NCI-H82 (cell line): ENCODE data around the gene NOTCH4.
"Not testable (repeated sequence)": the region's sequence is repeated elsewhere in the genome, so short reads cannot be mapped to it uniquely, and the experiment has no call there.

Experiments used
- DNase-seq: peaks from one replicate; lab custom pipeline; 2025; lab: John Stamatoyannopoulos, UW

NOTCH4 gene

DNA sequence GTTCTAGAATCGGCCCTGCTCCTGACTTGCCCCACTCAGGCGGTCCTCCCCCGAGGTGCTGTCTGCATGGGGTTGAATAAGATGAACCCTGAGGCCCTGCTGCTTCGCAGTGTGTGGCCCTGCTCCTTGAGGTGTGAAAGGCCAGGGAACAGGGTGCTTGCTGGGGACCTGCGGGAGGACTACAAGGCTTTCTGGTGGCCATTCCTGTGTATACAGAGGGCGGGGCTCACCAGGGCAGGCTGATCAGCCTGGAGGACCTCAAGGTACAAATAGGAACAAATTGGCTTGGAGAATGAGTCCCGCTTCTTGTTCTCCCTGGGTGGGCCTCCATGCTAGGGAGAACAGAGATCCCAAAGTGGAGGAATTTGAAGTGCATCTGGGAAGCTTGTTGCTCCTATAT, 5.7 kb downstream of the NOTCH4 start:
- DNase-seq, result no peak

DNA sequence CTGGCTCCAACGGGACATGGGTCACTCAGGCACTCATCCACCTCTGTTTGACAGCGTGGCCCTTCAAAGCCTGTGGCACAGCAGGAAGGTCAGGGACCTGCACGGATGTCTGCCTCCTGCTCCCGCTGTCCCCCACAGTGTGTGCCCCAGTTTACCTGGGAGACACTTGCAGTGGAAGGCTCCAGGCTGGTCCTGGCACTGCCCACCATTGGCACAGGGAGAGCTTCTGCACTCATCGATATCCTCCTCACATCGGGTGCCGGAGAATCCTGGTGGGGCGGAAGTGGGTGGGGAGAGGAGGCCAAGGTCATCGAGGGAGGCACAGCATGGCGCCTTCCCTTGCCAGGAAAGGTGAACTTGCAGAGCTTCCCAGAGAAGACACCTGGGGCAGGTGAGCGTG, 6.9 kb downstream of the NOTCH4 start:
- DNase-seq, result no peak

- no peak for DNase-seq
These were observed 7.6 kb downstream of the NOTCH4 start for GRCh38 chr6:32216285-32216684.

GRCh38 chr6:32215617-32216016, 8.2 kb downstream of the NOTCH4 start:
- DNase-seq, result no peak

GRCh38 chr6:32214126-32214525, 9.7 kb downstream of the NOTCH4 start:
- DNase-seq, result no peak

DNA sequence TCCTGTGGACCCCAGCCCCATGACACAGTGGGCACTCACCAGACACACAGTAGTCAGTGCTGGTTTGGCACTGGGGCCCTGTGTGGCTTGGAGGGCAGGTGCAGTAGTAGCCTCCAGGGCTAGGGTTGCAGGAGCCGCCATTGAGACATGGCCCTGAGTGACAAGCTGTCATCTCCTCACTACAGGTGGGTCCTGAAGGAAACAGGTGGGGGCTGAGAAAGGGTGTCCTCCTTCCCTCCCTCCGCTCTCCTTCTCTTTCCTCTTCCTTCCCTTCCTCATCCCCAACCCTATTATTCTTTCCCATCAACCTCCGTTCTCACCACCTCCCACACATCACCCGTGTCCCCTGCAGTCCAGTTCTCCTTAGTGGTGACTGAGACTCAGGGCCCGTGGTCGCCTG, 10.2 kb downstream of the NOTCH4 start:
- no peak for DNase-seq

- no peak for DNase-seq
These were observed 11.6 kb downstream of the NOTCH4 start for GRCh38 chr6:32212076-32212760.

GRCh38 chr6:32211432-32211831, 12.4 kb downstream of the NOTCH4 start:
- DNase-seq, result not testable (repeated sequence)

GRCh38 chr6:32210191-32210601, 13.7 kb downstream of the NOTCH4 start:
- DNase-seq, result no peak

GRCh38 chr6:32208996-32209395, 14.9 kb downstream of the NOTCH4 start:
- no peak for DNase-seq

GRCh38 chr6:32204268-32204715, 19.6 kb downstream of the NOTCH4 start:
- no peak for DNase-seq

DNA sequence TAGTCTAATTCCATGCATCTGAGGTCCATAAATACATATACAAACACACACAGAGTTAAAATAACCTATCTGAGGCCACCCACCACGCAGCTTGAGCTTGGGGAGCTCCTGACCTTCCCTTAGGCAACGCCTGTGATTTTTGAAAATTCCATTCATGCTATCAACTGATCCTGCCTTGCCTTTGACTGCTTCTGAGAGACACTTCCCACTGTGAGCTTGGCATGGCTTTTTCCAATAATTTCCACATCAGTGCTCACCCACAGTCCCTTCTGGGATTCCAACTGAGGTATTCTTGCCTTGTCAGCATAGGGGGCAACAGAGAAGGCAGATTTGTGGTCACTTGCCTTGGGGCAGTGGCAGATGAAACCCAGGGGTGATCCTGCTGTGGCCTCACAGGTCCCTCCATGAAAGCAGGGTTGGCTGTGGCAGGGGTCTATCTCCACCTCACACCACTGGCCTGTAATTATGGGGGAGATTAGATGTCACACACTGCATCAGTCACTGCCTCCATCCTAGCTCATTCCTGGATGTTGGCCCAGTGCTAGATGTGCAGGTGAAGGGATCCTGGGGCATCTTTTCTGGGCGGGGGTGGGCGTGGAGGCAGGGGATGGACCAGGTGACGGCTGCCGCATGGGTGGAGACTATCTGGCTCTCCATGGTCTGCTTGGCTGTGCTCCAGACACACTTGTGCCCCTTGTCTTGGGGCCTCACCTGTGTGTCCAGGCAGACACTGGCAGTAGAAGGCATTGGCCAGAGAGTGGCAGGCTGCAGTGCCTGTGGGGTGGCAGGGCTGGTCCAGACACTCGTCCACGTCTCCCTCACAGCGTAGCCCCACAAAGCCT, 20.2 kb downstream of the NOTCH4 start:
- DNase-seq, result no peak

DNA sequence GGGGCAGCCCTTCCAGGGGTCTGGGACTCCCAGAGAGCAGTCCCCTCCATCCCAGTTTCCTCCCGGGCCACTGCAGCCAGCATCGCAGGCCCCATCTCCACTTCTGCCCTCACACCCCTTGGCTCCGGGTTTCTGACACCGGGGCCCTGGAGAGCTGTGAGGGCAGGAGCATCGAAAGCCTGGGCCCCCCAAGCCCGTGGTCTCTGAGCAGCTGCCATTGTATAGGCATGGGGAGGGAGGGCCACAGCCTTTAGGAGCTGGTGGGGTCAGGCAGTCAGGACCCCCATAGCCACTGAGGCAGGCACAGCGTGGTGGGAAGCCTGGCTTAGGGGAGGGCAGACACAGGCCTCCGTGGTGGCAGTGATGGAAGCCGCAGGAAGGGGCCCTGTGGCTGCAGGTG, 21.7 kb downstream of the NOTCH4 start:
- no peak for DNase-seq

- DNase-seq, result no peak
These were observed 23.0 kb downstream of the NOTCH4 start for GRCh38 chr6:32200711-32201475.

DNA sequence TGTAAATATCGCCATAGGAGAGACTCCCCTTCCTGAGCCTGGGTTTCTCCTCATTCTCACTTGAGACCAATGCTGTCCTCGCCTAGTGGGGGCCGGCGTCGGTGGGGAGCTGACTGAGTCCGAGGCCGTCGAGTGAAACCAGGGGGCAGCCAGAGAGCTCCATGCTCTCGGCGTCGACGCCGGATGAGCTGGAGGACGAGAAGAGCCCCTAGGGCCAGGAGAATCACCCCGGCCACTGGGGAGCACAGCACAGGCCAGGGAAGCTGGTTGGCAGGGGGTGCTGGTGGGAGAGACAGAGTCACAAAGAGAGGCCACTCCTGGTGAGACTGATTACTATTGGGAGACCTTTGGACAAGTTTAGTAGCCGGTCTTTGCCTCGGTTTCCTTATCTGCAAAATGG, 25.0 kb downstream of the NOTCH4 start:
- DNase-seq, result no peak

GRCh38 chr6:32198345-32198696, 25.5 kb downstream of the NOTCH4 start:
- no peak for DNase-seq

DNA sequence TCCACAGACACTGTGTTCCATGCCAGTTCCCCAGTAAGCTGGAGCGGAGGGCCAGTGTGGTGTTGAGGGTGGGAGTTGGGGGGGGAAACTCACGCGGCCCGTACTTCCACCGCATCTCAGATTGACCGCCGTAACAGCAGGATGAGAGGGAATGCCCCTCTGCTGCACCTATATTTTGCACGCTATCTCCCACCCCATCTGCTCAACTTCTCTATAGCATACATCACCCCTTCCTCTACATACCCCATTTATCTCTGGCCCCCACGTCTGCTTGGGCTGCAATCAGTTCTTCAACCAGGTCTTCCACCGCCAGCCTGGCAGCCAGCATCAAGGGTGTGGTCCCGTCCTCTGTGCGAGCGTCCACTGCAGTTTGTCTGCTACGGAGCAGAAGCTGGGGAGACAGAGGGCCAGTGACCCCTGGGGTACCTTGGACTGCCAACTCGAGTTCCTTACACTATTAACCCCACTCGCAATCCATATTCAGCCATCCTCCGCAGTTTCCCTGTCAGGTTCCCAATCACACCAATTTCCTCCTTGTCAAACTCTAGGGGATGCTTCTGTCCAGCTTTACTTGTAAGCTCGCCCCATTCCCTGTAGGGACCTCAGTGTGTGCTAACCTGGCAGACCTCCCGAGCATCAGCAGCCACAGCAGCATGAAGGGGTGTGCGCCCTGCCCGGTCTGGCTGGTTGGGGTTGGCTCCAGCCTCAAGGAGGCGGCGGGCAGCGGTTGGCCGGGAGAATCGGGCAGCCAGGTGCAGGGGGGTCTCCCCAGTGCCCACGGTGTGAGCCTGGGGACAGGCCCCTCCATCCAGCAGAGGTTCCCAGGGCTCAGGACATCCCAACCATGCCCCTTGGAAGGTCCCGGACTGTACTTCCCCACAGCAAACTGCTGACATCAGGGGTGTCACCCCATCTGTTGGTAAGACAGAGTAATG, 26.9 kb downstream of the NOTCH4 start:
- DNase-seq, result no peak

DNA sequence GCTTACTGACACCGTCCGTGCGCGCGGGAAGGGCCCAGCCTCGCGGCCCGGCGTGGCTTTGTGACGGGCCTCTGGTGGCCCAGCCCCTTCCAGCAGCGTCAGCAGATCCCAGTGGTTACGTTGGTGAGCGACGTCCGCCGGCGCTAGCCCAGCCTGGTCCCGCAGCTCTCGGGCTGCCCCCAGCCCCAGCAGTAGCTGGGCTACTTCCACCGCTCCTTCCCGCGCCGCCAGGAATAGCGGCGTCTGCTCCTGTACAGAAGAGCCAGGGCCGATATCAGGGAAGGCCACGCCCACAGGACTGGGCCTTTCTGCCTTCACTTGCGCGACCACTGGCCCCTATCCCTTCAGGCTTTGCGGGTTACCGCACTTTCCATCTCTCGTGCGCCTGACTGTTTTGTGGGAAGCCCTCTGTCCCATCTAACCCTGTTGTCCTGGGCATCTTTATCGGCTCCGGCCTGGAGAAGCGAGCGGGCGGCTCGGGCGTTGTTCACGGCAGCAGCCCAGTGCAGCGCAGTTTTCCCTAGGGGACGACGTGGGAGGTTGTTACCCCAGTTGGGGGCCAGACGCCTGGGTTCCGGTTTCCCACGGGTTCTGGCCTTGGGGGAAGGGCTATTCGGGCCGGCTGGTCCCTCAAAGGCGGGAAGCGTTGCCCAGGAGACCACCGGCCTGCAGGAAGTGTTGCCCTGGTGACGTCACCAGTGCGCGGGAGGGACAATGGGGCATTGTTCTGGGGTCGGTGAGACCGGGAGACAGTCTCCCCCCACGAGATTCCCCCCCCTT, 27.8 kb downstream of the NOTCH4 start:
- DNase-seq, result peak; percentile 89

DNA sequence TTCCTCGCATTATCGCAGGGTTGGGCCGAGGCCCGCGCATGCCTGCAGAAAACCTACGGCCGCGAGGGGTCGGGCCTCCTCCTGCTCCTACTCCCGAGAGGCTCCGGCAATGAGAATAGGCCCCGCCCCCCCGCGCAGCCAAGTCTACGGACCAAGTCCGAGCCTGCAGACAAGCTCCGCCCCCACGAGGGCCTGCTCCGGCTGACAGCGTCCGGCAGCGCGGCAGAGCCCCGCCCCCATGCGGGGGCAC, 28.3 kb downstream of the NOTCH4 start:
- peak; percentile 100 for DNase-seq

DNA sequence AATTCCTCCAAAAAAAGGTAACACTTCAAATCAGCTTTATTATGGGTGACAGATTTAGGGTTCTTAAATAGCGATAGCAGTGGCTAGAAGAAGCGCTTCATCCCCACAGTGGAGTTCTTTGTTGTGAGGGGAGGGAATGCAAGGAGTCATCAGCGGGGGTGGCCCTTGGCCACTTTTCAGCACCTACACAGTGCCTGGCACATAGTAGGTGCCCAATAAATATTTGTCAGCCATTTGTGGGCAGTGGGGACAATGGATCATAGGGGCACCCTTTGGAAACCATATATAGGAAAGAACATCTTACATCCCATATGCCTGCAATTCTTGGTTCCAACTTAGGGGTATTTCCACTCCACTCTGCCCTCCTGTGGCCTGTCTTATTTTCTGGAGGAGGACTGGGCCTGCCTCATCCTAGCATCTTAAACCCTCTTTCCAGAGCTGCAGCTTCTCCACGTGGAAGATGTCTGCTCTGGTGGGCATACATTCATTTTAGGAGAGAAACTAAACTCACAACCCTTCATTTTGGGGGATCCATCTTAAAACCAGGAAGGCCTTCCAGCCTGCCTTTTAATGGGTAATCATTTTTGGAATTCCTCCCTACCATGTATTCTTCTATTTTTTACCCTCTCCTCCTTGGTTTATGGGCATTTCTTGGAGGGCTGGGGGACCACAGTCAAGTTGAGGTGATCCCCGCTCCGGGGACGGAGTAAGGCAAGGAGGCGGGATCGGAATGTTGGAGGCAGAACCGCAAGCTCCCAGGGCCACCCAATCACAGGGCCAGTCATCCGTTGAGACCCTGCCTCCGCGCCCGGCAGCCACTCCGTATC, 28.8 kb downstream of the NOTCH4 start:
- peak; percentile 79 for DNase-seq
